HUDEP-2 (cell line): ENCODE results near the gene AGAP3.

ENCODE experiments used
- DNase-seq, 76 experiments: peaks; one replicate each; lab custom pipeline; 2025; ENCODE audit not compliant: unreplicated experiment in 76 of 76; lab: John Stamatoyannopoulos, UW

AGAP3 gene

GRCh38 chr7:151177310-151177709 is 91.0 kb downstream of the AGAP3 start:
- no peak for DNase-seq

- DNase-seq, result no peak
These were observed 92.0 kb downstream of the AGAP3 start for GRCh38 chr7:151178236-151178635.

GRCh38 chr7:151178831-151179230 is 92.6 kb downstream of the AGAP3 start:
- DNase-seq, result no peak

DNA sequence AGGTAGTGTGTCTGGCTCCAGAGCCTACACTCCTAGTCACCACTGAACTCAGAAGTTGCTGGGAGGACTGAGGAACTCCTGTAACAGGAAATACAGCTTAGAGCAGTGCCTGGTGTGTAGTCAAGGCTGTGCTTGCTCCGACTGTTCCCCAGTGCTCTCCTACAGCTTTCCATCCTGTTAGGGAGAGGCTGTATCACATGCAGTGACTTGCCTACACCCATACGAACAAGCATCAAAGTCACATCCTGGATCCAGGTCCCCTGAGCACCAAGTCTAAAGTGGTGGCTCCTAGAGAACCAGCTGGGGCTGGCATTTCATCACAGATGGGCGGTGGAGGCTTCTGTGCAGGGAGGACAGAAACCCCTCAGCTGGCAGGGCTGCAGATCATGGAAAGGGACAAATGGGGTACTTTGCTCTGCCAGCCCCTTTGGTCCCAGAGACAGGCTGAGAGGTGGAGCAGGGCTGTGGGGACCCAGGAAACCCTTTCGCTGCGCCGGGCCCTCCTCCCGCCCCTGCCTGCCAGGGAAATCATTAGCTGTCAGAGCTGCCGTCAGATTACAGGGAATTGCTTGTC is 93.1 kb downstream of the AGAP3 start:
- no peak for DNase-seq

GRCh38 chr7:151179946-151180345 is 93.7 kb downstream of the AGAP3 start:
- no peak for DNase-seq

GRCh38 chr7:151181011-151181431 is 94.7 kb downstream of the AGAP3 start:
- no peak for DNase-seq

DNA sequence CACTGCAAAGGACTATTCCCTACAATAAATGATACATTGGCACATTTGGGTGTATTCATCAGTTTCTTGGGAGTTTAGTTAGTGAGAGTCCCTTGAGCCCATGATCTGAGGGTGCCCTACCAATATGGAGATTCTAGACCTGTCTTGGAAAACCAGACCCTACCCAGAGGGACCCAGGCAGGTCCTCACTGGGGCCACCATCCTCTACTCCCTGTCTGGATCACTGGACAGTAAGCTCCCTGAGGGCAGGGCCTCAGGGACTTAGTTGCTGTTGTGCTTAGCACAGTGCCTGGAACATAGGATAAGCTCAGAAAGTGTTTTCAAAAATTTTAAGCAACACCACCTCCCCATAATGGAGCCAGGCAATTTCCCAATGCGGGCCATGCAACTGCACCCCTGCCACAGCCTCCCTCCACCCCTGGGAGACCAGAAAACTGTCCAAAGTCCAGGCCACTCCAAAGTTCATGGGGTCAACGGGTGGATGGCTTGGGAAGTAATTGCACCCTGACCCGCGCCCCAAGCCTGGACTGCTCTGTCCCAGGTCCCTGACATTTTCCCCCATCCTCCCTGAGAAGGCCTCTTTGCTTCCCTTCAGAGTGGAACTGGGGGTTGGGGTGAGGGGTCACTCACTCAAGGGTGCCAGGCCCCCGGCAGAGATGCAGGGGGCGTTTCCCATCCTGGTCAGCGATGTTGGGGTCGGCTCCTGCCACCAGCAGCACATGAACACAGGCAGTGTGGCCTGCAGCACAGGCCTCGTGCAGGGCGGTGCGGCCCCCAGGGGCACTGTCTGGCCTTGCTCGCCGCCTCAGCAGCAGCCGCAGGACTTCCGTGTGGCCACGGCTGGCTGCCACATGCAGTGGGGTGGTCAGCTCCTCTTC is 99.7 kb downstream of the AGAP3 start:
- DNase-seq, result no peak

DNA sequence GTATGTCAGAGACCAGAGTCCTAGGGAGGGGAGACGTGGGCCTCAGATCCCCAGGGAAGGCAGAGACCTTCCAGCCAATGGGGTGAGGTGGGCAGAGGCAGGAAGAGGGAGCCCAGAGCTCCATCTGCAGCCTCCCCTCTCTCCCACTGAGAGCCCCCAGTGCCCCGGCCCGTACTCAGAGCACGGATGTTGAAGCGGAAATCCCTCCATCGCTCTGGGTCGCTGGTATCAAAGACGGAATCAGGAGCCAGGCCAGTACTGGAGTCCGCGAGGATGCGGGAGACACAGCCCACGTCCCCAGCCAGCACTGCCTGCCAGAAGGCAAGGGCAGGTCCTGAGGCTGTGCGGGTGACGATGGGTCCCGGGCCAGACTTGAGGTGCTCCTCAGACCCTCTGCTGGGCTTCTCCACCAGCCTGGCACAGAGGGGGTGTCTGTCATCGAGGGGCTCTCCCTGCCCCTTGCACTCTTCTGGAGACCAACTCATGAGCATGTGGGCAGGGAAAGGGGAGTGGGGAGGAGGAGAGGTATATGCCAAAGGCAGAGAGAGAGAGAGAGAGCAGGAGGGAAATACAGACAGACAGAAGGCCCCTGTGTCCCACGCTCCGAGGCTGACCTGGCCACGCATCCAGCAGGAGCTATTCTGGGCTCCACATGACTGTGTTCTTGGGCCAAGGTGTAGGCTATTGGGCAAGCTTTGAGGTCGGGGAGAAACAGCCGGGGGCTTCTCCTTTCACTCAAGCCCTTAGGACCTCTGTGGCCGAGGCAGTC is 100.5 kb downstream of the AGAP3 start, which contains the start of gene ASB10:
TSS of gene ASB10 (minus strand) at position 611 of the 769 bp plus-strand sequence. CDS start at position 491, 120 bp downstream.
- DNase-seq, result no peak

DNA sequence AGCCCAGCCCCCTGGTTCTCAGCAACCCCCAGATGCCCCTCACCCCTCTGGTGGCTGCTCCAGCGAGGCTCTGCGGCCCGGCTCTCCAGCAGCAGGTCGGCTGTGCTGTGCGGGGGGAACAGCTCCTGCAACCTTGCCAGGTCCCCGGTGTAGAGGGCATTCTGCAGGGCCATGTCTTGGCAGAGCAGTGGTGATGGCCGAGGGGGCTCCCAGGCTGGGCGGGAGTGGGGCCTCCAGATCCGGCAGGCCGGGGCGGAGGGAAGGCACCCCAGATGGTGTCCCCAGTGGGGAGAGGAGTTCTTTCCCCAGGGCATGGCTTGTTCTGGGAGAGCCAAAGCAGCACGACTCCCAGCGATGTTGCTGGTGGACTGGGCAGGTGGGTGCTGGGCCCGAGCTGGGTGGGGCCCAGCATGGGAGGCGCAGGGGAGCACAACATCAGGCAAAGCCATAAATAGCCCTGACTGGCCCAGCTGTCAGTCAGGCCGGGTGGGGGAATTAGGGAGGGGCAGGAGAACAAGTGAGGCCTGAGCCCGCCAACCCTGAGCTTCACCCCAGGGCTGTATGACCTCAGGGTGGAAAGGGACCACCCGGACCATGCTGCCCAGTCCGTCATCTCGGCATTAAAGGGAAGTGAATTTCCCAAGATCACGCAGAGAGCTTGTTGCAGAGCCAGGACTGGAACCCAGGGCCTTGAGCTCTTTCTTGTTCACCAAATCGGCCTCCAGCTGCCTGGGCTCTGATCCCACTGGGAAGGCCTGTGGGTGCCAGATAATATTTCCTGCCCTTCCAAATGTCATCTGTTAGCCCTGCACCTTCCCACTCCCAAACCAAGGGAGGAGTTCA is 101.4 kb downstream of the AGAP3 start:
- no peak for DNase-seq

DNA sequence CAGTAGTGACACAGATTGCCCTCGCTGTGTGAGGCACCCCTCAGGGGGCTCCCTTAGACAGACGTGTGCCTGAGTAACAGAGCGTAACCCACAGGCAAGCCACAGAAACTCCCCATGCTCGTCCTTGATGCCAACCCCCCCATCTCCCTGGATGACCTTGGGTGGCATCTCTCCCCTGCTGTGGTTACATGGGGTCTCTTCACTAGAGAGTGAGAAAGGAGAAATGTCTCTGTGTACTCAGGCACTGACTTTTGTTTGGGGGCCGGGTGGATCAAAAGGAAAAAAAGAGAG is 101.9 kb downstream of the AGAP3 start:
- no peak for DNase-seq

GRCh38 chr7:151189038-151189437 is 102.8 kb downstream of the AGAP3 start:
- DNase-seq, result no peak

- DNase-seq, result no peak
These were observed 105.3 kb downstream of the AGAP3 start for GRCh38 chr7:151191544-151191943.

GRCh38 chr7:151192002-151192539 is 105.8 kb downstream of the AGAP3 start:
- DNase-seq, result no peak

GRCh38 chr7:151193203-151193978 is 107.1 kb downstream of the AGAP3 start:
- no peak for DNase-seq
